ENCODE results near the gene ALOX5AP.

The ALOX5AP gene

GRCh38 chr13:30797847-30798535, 62.6 kb downstream of the ALOX5AP start:
- Histone ChIP-seq H3K36me3 (replicated peaks; ENCODE audit: insufficient read depth, low read length) (no peaks in the 10 kb centered on the region), H4K20me1 (ENCODE audit: insufficient read depth, low read length) (no peaks in the 10 kb centered on the region), H3K4me3 (ENCODE audit: low read length) (no peak overlapping the region), H3K79me2 (ENCODE audit: low read length) (no peaks in the 10 kb centered on the region), H3K27ac (ENCODE audit: low read length) (no peak overlapping the region), H3K9me3 (replicated peaks; ENCODE audit: insufficient read depth, low read length) (no peaks in the 10 kb centered on the region), H3K9ac (ENCODE audit: low read length) (no peak overlapping the region), H2AFZ (ENCODE audit: low read length) (no peak overlapping the region), H3K4me1 (ENCODE audit: low read length) (no peaks in the 10 kb centered on the region), H3F3A (ENCODE audit: insufficient read depth, low read length) (no peaks in the 10 kb centered on the region), H3K27me3 (replicated peaks; ENCODE audit: insufficient read depth, low read length) (no peaks in the 10 kb centered on the region), H3K4me2 (ENCODE audit: low read depth, low read length) (no peak overlapping the region), H3K9me2 (replicated peaks; ENCODE audit: insufficient read depth, low read length) (no peaks in the 10 kb centered on the region)
- DNase-seq = no peak
- TF ChIP-seq CTCF (IDR thresholded peaks at IDR 0.05; ENCODE audit: low read length) = no peak
- TF ChIP-seq EZH2 (optimal IDR thresholded peaks at IDR 0.05; ENCODE audit: low read depth, low read length) = no peak
- no peak for TF ChIP-seq EZH2phosphoT487 (IDR thresholded peaks at IDR 0.05; ENCODE audit: low read length)

- H3K36me3 ChIP-seq (replicated peaks; ENCODE audit: insufficient read depth, low read length) = no peaks in the 10 kb centered on the region
- H3K4me1 ChIP-seq (ENCODE audit: low read length) = no peaks in the 10 kb centered on the region
- no peaks in the 10 kb centered on the region for H4K20me1 ChIP-seq (ENCODE audit: insufficient read depth, low read length)
- H3K27me3 ChIP-seq (replicated peaks; ENCODE audit: insufficient read depth, low read length) = no peaks in the 10 kb centered on the region
- no peak overlapping the region for H3K27ac ChIP-seq (ENCODE audit: low read length)
- H3K9me3 ChIP-seq (replicated peaks; ENCODE audit: insufficient read depth, low read length) = no peaks in the 10 kb centered on the region
- no peaks in the 10 kb centered on the region for H3K79me2 ChIP-seq (ENCODE audit: low read length)
- no peak for DNase-seq
- H3K9me2 ChIP-seq (replicated peaks; ENCODE audit: insufficient read depth, low read length) = no peaks in the 10 kb centered on the region
- H3K4me3 ChIP-seq (ENCODE audit: low read length) = no peak overlapping the region
- no peak overlapping the region for H3K9ac ChIP-seq (ENCODE audit: low read length)
- H3K4me2 ChIP-seq (ENCODE audit: low read depth, low read length) = no peak overlapping the region
- H3F3A ChIP-seq (ENCODE audit: insufficient read depth, low read length) = no peaks in the 10 kb centered on the region
- TF ChIP-seq EZH2 (optimal IDR thresholded peaks at IDR 0.05; ENCODE audit: low read depth, low read length) (no peak), CTCF (IDR thresholded peaks at IDR 0.05; ENCODE audit: low read length) (no peak), EZH2phosphoT487 (IDR thresholded peaks at IDR 0.05; ENCODE audit: low read length) (no peak)
- H2AFZ ChIP-seq (ENCODE audit: low read length) = no peak overlapping the region
Observed at GRCh38 chr13:30798776-30799355, 63.5 kb downstream of the ALOX5AP start.

DNA sequence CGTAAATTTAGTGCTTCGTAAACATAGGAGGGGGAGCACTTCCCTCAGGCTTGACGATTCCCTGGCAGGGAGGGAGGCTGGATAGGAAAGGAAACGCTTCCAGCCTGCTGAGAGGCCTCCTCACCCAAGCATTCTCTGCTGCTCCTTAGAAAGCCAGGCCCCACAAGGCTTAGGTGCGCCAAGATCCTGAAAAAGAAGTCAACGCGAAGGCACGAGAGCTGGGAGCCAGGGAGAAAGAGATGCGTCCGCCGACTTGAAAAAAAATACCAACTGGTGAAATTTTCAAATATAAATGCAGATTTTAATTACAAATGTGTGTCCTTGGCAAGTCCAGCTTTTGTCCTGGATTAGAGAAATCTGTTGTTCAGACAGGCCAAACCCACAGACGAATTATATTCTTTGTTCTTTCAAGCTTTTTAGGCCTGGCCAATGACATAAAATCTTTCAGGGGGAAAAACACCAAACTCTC, 64.0 kb downstream of the ALOX5AP start:
- DNase-seq = no peak
- Histone ChIP-seq H3K27me3 (replicated peaks; ENCODE audit: insufficient read depth, low read length) (no peaks in the 10 kb centered on the region), H3K9me2 (replicated peaks; ENCODE audit: insufficient read depth, low read length) (no peaks in the 10 kb centered on the region), H3K36me3 (replicated peaks; ENCODE audit: insufficient read depth, low read length) (no peaks in the 10 kb centered on the region), H4K20me1 (ENCODE audit: insufficient read depth, low read length) (no peaks in the 10 kb centered on the region), H3K9me3 (replicated peaks; ENCODE audit: insufficient read depth, low read length) (no peaks in the 10 kb centered on the region), H3K4me2 (ENCODE audit: low read depth, low read length) (no peak overlapping the region), H3K4me1 (ENCODE audit: low read length) (no peaks in the 10 kb centered on the region), H3K79me2 (ENCODE audit: low read length) (no peaks in the 10 kb centered on the region), H3K4me3 (ENCODE audit: low read length) (no peak overlapping the region), H3F3A (ENCODE audit: insufficient read depth, low read length) (no peaks in the 10 kb centered on the region), H3K27ac (ENCODE audit: low read length) (no peak overlapping the region), H2AFZ (ENCODE audit: low read length) (no peak overlapping the region), H3K9ac (ENCODE audit: low read length) (no peak overlapping the region)
- TF ChIP-seq EZH2phosphoT487 (IDR thresholded peaks at IDR 0.05; ENCODE audit: low read length) (no peak), EZH2 (optimal IDR thresholded peaks at IDR 0.05; ENCODE audit: low read depth, low read length) (no peak), CTCF (IDR thresholded peaks at IDR 0.05; ENCODE audit: low read length) (no peak)

Measured in MM.1S (cell line).